HCT116 (cell line): ENCODE data around the gene MSI2. TPM values are rescaled to one million over a fixed set of nuclear protein-coding genes. Genes with fewer than 3 reads are reported as not detected.

Experiments
- ATAC-seq: fragments of 200-7000 bp; cut with Tn5 transposase; 2 replicates; pipeline ENCODE4 v1.9.1; 2020; ENCODE audit warnings: mild to moderate bottlenecking, moderate library complexity
- BruUV-seq: library from RNA; stranded (reverse); fragments of 400-500 nt; replicated peaks from 2 replicates; lab custom pipeline; 2021; lab: Mats Ljungman, UMichigan
- CTCF ChIA-PET: fragments of 300-600 bp; sonication (Branson Sonifier 250); formaldehyde crosslinking; loops from one replicate; lab custom pipeline; 2021; ENCODE audit warnings: antibody characterized with exemption; lab: Charles Lee
- POLR2A ChIA-PET: fragments of 300-600, 350-600 bp; sonication (Branson Sonifier 250); formaldehyde crosslinking; loops from one replicate; lab custom pipeline; 2021; ENCODE audit warnings: antibody characterized with exemption; lab: Charles Lee
- RAD21 ChIA-PET, 2 experiments: fragments of 300-600 bp; sonication (Branson Sonifier 250); formaldehyde crosslinking; loops; one replicate each; lab custom pipeline; 2023; ENCODE audit warnings: low total read pairs in 2 of 2; ENCODE audit not compliant: uncharacterized antibody in 2 of 2, unreplicated experiment in 2 of 2, low non-redundant PET in 1 of 2; lab: Charles Lee
- DNase-seq: peaks from one replicate; pipeline ENCODE4 v3.0.0-alpha.2; 2010; ENCODE audit warnings: low read depth, low spot score
- H2AFZ ChIP-seq: fragments of 200-600 bp; shearing (Covaris generic), sonication (generic); 2 replicates; pipeline ENCODE4 v1.6.1; 2017; ENCODE audit warnings: low read depth, mixed run types, mixed read lengths, antibody characterized with exemption, low read length; ENCODE audit not compliant: poor library complexity, severe bottlenecking
- H3K27ac ChIP-seq: 2 replicates; pipeline ENCODE4 v1.5.1; 2012; ENCODE audit warnings: low read depth, low read length
- H3K27me3 ChIP-seq: fragments of 200-600 bp; sonication (generic); 2 replicates; pipeline ENCODE4 v1.6.1; 2016; ENCODE audit warnings: mixed run types, low read length, mixed read lengths; ENCODE audit not compliant: insufficient read depth
- H3K36me3 ChIP-seq, 2 experiments: fragments of 200-500 bp in 1 of 2; fragments of 200-600 bp in 1 of 2; sonication (Bioruptor generic) in 1 of 2; sonication (generic) in 1 of 2; 2 replicates each; pipeline versions ENCODE4 v1.5.1 to v1.6.1; 2014 to 2016; ENCODE audit warnings: low read length in 2 of 2, inconsistent platforms in 1 of 2, mixed read lengths in 1 of 2, mixed run types in 1 of 2; ENCODE audit not compliant: insufficient read depth in 2 of 2, control insufficient read depth in 1 of 2
- H3K4me1 ChIP-seq, 2 experiments: fragments of 200-600 bp in 1 of 2; sonication (generic) in 1 of 2; 2 replicates each; pipeline versions ENCODE4 v1.5.1 to v1.6.1; 2012 to 2017; ENCODE audit warnings: low read length in 2 of 2, inconsistent platforms in 1 of 2, mild to moderate bottlenecking in 1 of 2, mixed read lengths in 1 of 2, mixed run types in 1 of 2, moderate library complexity in 1 of 2; ENCODE audit not compliant: insufficient read depth in 2 of 2, control insufficient read depth in 1 of 2
- H3K4me2 ChIP-seq: fragments of 200-600 bp; sonication (generic); 2 replicates; pipeline ENCODE4 v1.6.1; 2017; ENCODE audit warnings: mixed run types, low read length, mixed read lengths
- H3K4me3 ChIP-seq, 2 experiments: fragments of 200-600 bp in 1 of 2; sonication (generic) in 1 of 2; replicated peaks in 1 of 2; 2 replicates each; pipeline ENCODE4 v1.5.1; 2011 to 2016; ENCODE audit warnings: low read length in 2 of 2, control low read depth in 1 of 2, low read depth in 1 of 2, mild to moderate bottlenecking in 1 of 2, mixed read lengths in 1 of 2, mixed run types in 1 of 2
- H3K79me2 ChIP-seq: fragments of 200-600 bp; sonication (generic); 2 replicates; pipeline ENCODE4 v1.6.1; 2017; ENCODE audit warnings: mild to moderate bottlenecking, mixed run types, low read length, moderate library complexity, mixed read lengths; ENCODE audit not compliant: insufficient read depth
- H3K9ac ChIP-seq: fragments of 200-600 bp; sonication (generic); 2 replicates; pipeline ENCODE4 v1.6.1; 2016; ENCODE audit warnings: low read length, mixed read lengths
- H3K9me2 ChIP-seq: fragments of 200-600 bp; sonication (generic), shearing (Covaris generic); 2 replicates; pipeline ENCODE4 v1.6.1; 2017; ENCODE audit warnings: mixed run types, mild to moderate bottlenecking, moderate library complexity; ENCODE audit not compliant: insufficient read depth
- H3K9me3 ChIP-seq, 2 experiments: fragments of 200-500 bp in 1 of 2; fragments of 200-600 bp in 1 of 2; sonication (Bioruptor generic) in 1 of 2; sonication (generic) in 1 of 2; 2 replicates each; pipeline ENCODE4 v1.6.1; 2014 to 2017; ENCODE audit warnings: low read length in 2 of 2, mixed read lengths in 2 of 2, inconsistent platforms in 1 of 2, low read depth in 1 of 2, mild to moderate bottlenecking in 1 of 2, mixed run types in 1 of 2, moderate library complexity in 1 of 2; ENCODE audit not compliant: control insufficient read depth in 1 of 2, insufficient read depth in 1 of 2
- H4K20me1 ChIP-seq: fragments of 200-600 bp; sonication (generic), shearing (Covaris generic); 2 replicates; pipeline ENCODE4 v1.6.1; 2017; ENCODE audit warnings: mixed run types, mild to moderate bottlenecking, moderate library complexity; ENCODE audit not compliant: insufficient read depth
- CEBPB ChIP-seq: IDR thresholded peaks from 2 replicates; pipeline ENCODE4 v1.6.1; 2012; ENCODE audit warnings: low read depth
- ELF1 ChIP-seq: IDR thresholded peaks from 2 replicates; pipeline ENCODE4 v1.6.1; 2012; ENCODE audit warnings: low read depth, borderline replicate concordance
- EZH2 ChIP-seq: fragments of 200-600 bp; sonication (generic); IDR thresholded peaks from 2 replicates; pipeline ENCODE4 v1.6.1; 2017; ENCODE audit warnings: antibody characterized with exemption, mixed run types
- EZH2phosphoT487 ChIP-seq: fragments of 200-600 bp; IDR thresholded peaks from 2 replicates; pipeline ENCODE4 v1.6.1; 2018; ENCODE audit warnings: antibody characterized with exemption, borderline replicate concordance
- FOSL1 ChIP-seq: IDR thresholded peaks from 2 replicates; pipeline ENCODE4 v1.6.1; 2012; ENCODE audit warnings: low read depth
- POLR2A ChIP-seq: IDR thresholded peaks from 2 replicates; pipeline ENCODE4 v1.7.0; 2011; ENCODE audit warnings: borderline replicate concordance; ENCODE audit not compliant: insufficient read depth, insufficient read length; ENCODE audit errors: extremely low read depth
- RAD21 ChIP-seq: IDR thresholded peaks from 2 replicates; pipeline ENCODE4 v1.6.1; 2012; ENCODE audit warnings: low read depth, mild to moderate bottlenecking
- REST ChIP-seq: IDR thresholded peaks from 2 replicates; pipeline ENCODE4 v1.6.1; 2012; ENCODE audit warnings: low read depth
- SIN3A ChIP-seq: IDR thresholded peaks from 2 replicates; pipeline ENCODE4 v1.6.1; 2012; ENCODE audit warnings: low read depth
- YY1 ChIP-seq: IDR thresholded peaks from 2 replicates; pipeline ENCODE4 v1.6.1; 2011; ENCODE audit warnings: low read length, low read depth, moderate library complexity, mild to moderate bottlenecking; ENCODE audit not compliant: insufficient replicate concordance; ENCODE audit errors: extremely low read depth
- ZBTB33 ChIP-seq: IDR thresholded peaks from 2 replicates; pipeline ENCODE4 v1.6.1; 2011; ENCODE audit warnings: mild to moderate bottlenecking, low read length, moderate library complexity; ENCODE audit not compliant: insufficient replicate concordance; ENCODE audit errors: extremely low read depth
- intact Hi-C: fragments of 100-400 bp; cut with micrococcal nuclease; formaldehyde crosslinking; loops from 2 replicates; pipeline ENCODE4 v1.10.0; 2022
- total RNA-seq: library from RNA; stranded (reverse); gene quantifications from one replicate; pipeline ENCODE4 v1.2.1, GENCODE V29; 2021; ENCODE audit not compliant: unreplicated experiment

MSI2 gene
- total RNA-seq, 1 experiment from 2014 or later, result 137 TPM

GRCh38 chr17:57574040-57574513 lies 317.8 kb downstream of the MSI2 start:
- RAD21 ChIA-PET, result no interaction called here
- no peak overlapping the region for H2AFZ ChIP-seq
- H3K9me2 ChIP-seq, result no peaks in the 10 kb centered on the region
- TF ChIP-seq RAD21 (no peak), EZH2phosphoT487 (no peak), CEBPB (no peak)
- no peaks in the 10 kb centered on the region for H4K20me1 ChIP-seq
- no TSS peak for BruUV-seq
- CTCF ChIA-PET, result no interaction called here
- no peak overlapping the region for H3K4me2 ChIP-seq
- POLR2A ChIA-PET, result no interaction called here
- H3K27me3 ChIP-seq, result no peaks in the 10 kb centered on the region
- H3K4me1 ChIP-seq, result peaks cover 0 to 4% of the 10 kb centered on the region in 2 experiments; a peak in 1 of 4 replicates
- no peak overlapping the region for H3K9ac ChIP-seq
- DNase-seq (no peak), ATAC-seq (no peak)
- no peaks in the 10 kb centered on the region for H3K79me2 ChIP-seq
- no peaks in the 10 kb centered on the region for H3K9me3 ChIP-seq
- intact Hi-C loops, result no loop called here
- H3K27ac ChIP-seq, result no peak overlapping the region
- H3K4me3 ChIP-seq, result no peak overlapping the region
- no peaks in the 10 kb centered on the region for H3K36me3 ChIP-seq

GRCh38 chr17:57576744-57577143 lies 320.4 kb downstream of the MSI2 start:
- RAD21 ChIA-PET, result no interaction called here
- Histone ChIP-seq H3K27me3 (no peaks in the 10 kb centered on the region), H3K9me3 (no peaks in the 10 kb centered on the region), H3K9me2 (no peaks in the 10 kb centered on the region), H2AFZ (no peak overlapping the region), H4K20me1 (no peaks in the 10 kb centered on the region), H3K4me3 (no peak overlapping the region), H3K9ac (no peak overlapping the region), H3K4me1 (no peaks in the 10 kb centered on the region), H3K36me3 (no peaks in the 10 kb centered on the region), H3K4me2 (no peak overlapping the region), H3K79me2 (no peaks in the 10 kb centered on the region), H3K27ac (no peak overlapping the region)
- ATAC-seq (no peak), DNase-seq (no peak)
- TF ChIP-seq REST (no peak), YY1 (no peak), POLR2A (no peak), RAD21 (no peak), ELF1 (no peak), EZH2 (no peak), SIN3A (no peak), FOSL1 (no peak), ZBTB33 (no peak)
- no TSS peak for BruUV-seq
- intact Hi-C loops, result no loop called here
- CTCF ChIA-PET, result interaction anchor here (2.5 kb wide), 1 partner anchor 21 kb away, joined by 9 read pairs; no protein-coding TSS in a partner anchor
- POLR2A ChIA-PET, result no interaction called here
